CD4-positive, alpha-beta T cell treated with Interleukin-15 for 4 hours (primary cell): ENCODE measurements around the gene TLNRD1.
A peak's percentile ranks its signal among the peaks of the same experiment; 100 is the strongest.

Experiments
- DNase-seq: peaks from one replicate; pipeline ENCODE4 v3.0.0-alpha.2; 2020; ENCODE audit warnings: low spot score

TLNRD1 gene

GRCh38 chr15:80978685-80979329 is 21.9 kb upstream of the TLNRD1 start:
- DNase-seq, result no peak

- DNase-seq, result no peak
Measured at GRCh38 chr15:80979538-80980200, 21.1 kb upstream of the TLNRD1 start.

GRCh38 chr15:80982205-80982604 is 18.5 kb upstream of the TLNRD1 start:
- no peak for DNase-seq

GRCh38 chr15:80982839-80983238 is 17.9 kb upstream of the TLNRD1 start:
- no peak for DNase-seq

- DNase-seq, result no peak
Measured at GRCh38 chr15:80984856-80985255, 15.9 kb upstream of the TLNRD1 start.

- DNase-seq, result no peak
Measured at GRCh38 chr15:80985981-80986380, 14.7 kb upstream of the TLNRD1 start.

- DNase-seq, result no peak
Measured at GRCh38 chr15:80986487-80986886, 14.2 kb upstream of the TLNRD1 start.

- no peak for DNase-seq
Measured at GRCh38 chr15:80988148-80988796, 12.5 kb upstream of the TLNRD1 start.

- DNase-seq, result no peak
Measured at GRCh38 chr15:80989081-80989517, 11.6 kb upstream of the TLNRD1 start.

GRCh38 chr15:80989518-80990478 is 10.9 kb upstream of the TLNRD1 start, which contains the start of gene MESD:
MESD (minus strand) TSS chr15:80989819; CDS start chr15:80989791, 28 bp downstream.
- peak; percentile 96 for DNase-seq

GRCh38 chr15:80990955-80991354 is 9.8 kb upstream of the TLNRD1 start:
- no peak for DNase-seq

- DNase-seq, result no peak
Measured at GRCh38 chr15:80991421-80991820, 9.3 kb upstream of the TLNRD1 start.

GRCh38 chr15:80992006-80992405 is 8.7 kb upstream of the TLNRD1 start:
- no peak for DNase-seq

GRCh38 chr15:80992441-80992840 is 8.3 kb upstream of the TLNRD1 start:
- DNase-seq, result no peak

GRCh38 chr15:80996247-80996646 is 4.5 kb upstream of the TLNRD1 start:
- DNase-seq, result no peak

- no peak for DNase-seq
Measured at GRCh38 chr15:80997692-80998091, 3.0 kb upstream of the TLNRD1 start.

GRCh38 chr15:80998251-80998650 is 2.5 kb upstream of the TLNRD1 start:
- DNase-seq, result no peak

GRCh38 chr15:80999623-81000036 is 1.1 kb upstream of the TLNRD1 start:
- peak; percentile 70 for DNase-seq

GRCh38 chr15:81000144-81000623 is 539 bp upstream of the TLNRD1 start:
- DNase-seq, result peak; percentile 32

- DNase-seq, result peak; percentile 50
Measured at GRCh38 chr15:81001152-81002008, 657 bp downstream of the TLNRD1 start.

- DNase-seq, result no peak
Measured at GRCh38 chr15:81002009-81002330, 1.2 kb downstream of the TLNRD1 start.
